ENCODE data around the gene TNF. TPM values are rescaled to one million over a fixed set of nuclear protein-coding genes. Genes with fewer than 3 reads are reported as not detected.
A peak's percentile ranks its signal among the peaks of the same experiment; 100 is the strongest.

TNF gene
- total and polyA plus RNA-seq, 2 of the 13 experiments (the other 11 are each of a cell fraction or from before 2014, with no cell fraction given): not detected

DNA sequence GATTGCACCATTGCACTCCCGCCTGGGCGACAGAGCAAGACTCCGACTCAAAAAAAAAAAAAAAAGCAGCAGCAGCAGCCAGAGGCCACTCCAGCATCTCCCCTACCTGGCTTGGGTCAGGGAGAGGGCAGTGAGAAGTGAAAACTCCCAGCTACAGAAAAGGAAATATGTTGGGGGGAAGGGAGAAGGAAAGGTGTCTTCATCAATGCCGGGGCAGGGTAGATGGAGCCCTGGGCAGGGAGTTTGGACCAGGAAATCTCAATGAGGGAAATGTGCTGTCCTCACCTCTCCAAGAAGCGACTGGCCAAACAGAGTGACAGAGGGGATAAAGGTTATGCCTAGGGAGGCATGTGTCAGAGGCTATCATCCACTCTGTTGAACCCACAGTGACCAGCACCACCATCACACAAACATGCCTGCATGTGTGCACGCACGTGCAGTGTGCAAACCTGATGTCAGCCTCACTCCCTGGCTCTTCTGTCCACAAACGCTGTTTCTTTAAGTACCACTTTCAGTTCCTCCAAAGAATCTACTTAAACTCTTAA lies 38.8 kb downstream of the TNF start (continued):
- TF ChIP-seq, protein P1, sequence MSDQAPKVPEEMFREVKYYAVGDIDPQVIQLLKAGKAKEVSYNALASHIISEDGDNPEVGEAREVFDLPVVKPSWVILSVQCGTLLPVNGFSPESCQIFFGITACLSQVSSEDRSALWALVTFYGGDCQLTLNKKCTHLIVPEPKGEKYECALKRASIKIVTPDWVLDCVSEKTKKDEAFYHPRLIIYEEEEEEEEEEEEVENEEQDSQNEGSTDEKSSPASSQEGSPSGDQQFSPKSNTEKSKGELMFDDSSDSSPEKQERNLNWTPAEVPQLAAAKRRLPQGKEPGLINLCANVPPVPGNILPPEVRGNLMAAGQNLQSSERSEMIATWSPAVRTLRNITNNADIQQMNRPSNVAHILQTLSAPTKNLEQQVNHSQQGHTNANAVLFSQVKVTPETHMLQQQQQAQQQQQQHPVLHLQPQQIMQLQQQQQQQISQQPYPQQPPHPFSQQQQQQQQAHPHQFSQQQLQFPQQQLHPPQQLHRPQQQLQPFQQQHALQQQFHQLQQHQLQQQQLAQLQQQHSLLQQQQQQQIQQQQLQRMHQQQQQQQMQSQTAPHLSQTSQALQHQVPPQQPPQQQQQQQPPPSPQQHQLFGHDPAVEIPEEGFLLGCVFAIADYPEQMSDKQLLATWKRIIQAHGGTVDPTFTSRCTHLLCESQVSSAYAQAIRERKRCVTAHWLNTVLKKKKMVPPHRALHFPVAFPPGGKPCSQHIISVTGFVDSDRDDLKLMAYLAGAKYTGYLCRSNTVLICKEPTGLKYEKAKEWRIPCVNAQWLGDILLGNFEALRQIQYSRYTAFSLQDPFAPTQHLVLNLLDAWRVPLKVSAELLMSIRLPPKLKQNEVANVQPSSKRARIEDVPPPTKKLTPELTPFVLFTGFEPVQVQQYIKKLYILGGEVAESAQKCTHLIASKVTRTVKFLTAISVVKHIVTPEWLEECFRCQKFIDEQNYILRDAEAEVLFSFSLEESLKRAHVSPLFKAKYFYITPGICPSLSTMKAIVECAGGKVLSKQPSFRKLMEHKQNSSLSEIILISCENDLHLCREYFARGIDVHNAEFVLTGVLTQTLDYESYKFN (CRISPR knock-in tag; conservative IDR thresholded peaks at IDR 0.05): no peak
- no peak for TF ChIP-seq SYNCRIP (IDR thresholded peaks at IDR 0.05; ENCODE audit: insufficient read depth, low read depth, low read length)
- TF ChIP-seq FOXA3 (CRISPR knock-in tag; IDR thresholded peaks at IDR 0.05): 0 out of 2 replicates have a peak, but pooled peaks have one; percentile 25
- no peak for TF ChIP-seq ZNF772 (CRISPR knock-in tag; IDR thresholded peaks at IDR 0.05)
- no peak for TF ChIP-seq TP53 (CRISPR knock-in tag; conservative IDR thresholded peaks at IDR 0.05)
- TF ChIP-seq NCOA5 (CRISPR knock-in tag; IDR thresholded peaks at IDR 0.05): no peak
- TF ChIP-seq FOXO1 (CRISPR knock-in tag; IDR thresholded peaks at IDR 0.05): peak; percentile 58; the same call in 1 of the 2 replicates
- TF ChIP-seq ZNF20 (CRISPR knock-in tag; IDR thresholded peaks at IDR 0.05): no peak
- no peak for TF ChIP-seq HNF4G (IDR thresholded peaks at IDR 0.05; ENCODE audit: borderline replicate concordance, low read depth, low read length)
- no peak for TF ChIP-seq HNF4G (CRISPR knock-in tag; IDR thresholded peaks at IDR 0.05; ENCODE audit: borderline replicate concordance, low read depth)
- TF ChIP-seq ZFYVE20 (CRISPR knock-in tag; IDR thresholded peaks at IDR 0.05; ENCODE audit: borderline replicate concordance, low read depth): no peak
- TF ChIP-seq, protein P2, sequence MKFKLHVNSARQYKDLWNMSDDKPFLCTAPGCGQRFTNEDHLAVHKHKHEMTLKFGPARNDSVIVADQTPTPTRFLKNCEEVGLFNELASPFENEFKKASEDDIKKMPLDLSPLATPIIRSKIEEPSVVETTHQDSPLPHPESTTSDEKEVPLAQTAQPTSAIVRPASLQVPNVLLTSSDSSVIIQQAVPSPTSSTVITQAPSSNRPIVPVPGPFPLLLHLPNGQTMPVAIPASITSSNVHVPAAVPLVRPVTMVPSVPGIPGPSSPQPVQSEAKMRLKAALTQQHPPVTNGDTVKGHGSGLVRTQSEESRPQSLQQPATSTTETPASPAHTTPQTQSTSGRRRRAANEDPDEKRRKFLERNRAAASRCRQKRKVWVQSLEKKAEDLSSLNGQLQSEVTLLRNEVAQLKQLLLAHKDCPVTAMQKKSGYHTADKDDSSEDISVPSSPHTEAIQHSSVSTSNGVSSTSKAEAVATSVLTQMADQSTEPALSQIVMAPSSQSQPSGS (CRISPR knock-in tag; IDR thresholded peaks at IDR 0.05): peak; percentile 15; the same call in 1 of the 2 replicates
- no peak for TF ChIP-seq EZH2 (conservative IDR thresholded peaks at IDR 0.05; ENCODE audit: low read depth, low read length)
- TF ChIP-seq HIVEP1 (CRISPR knock-in tag; IDR thresholded peaks at IDR 0.05): no peak
- TF ChIP-seq, protein P3, sequence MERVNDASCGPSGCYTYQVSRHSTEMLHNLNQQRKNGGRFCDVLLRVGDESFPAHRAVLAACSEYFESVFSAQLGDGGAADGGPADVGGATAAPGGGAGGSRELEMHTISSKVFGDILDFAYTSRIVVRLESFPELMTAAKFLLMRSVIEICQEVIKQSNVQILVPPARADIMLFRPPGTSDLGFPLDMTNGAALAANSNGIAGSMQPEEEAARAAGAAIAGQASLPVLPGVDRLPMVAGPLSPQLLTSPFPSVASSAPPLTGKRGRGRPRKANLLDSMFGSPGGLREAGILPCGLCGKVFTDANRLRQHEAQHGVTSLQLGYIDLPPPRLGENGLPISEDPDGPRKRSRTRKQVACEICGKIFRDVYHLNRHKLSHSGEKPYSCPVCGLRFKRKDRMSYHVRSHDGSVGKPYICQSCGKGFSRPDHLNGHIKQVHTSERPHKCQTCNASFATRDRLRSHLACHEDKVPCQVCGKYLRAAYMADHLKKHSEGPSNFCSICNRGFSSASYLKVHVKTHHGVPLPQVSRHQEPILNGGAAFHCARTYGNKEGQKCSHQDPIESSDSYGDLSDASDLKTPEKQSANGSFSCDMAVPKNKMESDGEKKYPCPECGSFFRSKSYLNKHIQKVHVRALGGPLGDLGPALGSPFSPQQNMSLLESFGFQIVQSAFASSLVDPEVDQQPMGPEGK (CRISPR knock-in tag; IDR thresholded peaks at IDR 0.05): no peak
- TF ChIP-seq, protein P4, sequence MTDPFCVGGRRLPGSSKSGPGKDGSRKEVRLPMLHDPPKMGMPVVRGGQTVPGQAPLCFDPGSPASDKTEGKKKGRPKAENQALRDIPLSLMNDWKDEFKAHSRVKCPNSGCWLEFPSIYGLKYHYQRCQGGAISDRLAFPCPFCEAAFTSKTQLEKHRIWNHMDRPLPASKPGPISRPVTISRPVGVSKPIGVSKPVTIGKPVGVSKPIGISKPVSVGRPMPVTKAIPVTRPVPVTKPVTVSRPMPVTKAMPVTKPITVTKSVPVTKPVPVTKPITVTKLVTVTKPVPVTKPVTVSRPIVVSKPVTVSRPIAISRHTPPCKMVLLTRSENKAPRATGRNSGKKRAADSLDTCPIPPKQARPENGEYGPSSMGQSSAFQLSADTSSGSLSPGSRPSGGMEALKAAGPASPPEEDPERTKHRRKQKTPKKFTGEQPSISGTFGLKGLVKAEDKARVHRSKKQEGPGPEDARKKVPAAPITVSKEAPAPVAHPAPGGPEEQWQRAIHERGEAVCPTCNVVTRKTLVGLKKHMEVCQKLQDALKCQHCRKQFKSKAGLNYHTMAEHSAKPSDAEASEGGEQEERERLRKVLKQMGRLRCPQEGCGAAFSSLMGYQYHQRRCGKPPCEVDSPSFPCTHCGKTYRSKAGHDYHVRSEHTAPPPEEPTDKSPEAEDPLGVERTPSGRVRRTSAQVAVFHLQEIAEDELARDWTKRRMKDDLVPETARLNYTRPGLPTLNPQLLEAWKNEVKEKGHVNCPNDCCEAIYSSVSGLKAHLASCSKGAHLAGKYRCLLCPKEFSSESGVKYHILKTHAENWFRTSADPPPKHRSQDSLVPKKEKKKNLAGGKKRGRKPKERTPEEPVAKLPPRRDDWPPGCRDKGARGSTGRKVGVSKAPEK (CRISPR knock-in tag; IDR thresholded peaks at IDR 0.05; ENCODE audit: borderline replicate concordance): peak; percentile 19; the same call in 1 of the 2 replicates
- no peak for TF ChIP-seq TBX2 (CRISPR knock-in tag; IDR thresholded peaks at IDR 0.05; ENCODE audit: borderline replicate concordance)
- TF ChIP-seq RORA (CRISPR knock-in tag; IDR thresholded peaks at IDR 0.05): no peak
- TF ChIP-seq ZNF460 (CRISPR knock-in tag; IDR thresholded peaks at IDR 0.05; ENCODE audit: borderline replicate concordance): no peak
- no peak for TF ChIP-seq THYN1 (CRISPR knock-in tag; IDR thresholded peaks at IDR 0.05; ENCODE audit: borderline replicate concordance, low read depth)
- TF ChIP-seq ZNF605 (CRISPR knock-in tag; IDR thresholded peaks at IDR 0.05): no peak; the same call in 1 of the 2 replicates
